Measurements from ENCODE around the gene KRT7.

KRT7 gene

GRCh38 chr12:52216807-52217206 lies 16.2 kb upstream of the KRT7 start:
- H3K4me1 ChIP-seq (ENCODE audit: insufficient read depth, low read length) = no peaks in the 10 kb centered on the region
- peaks cover 0 to 2% of the 10 kb centered on the region in 2 donors for H3K27me3 ChIP-seq (ENCODE audit: control insufficient read depth in 1 of 2, insufficient read depth in 2 of 2, low read length in 2 of 2)
- H3K4me3 ChIP-seq (ENCODE audit: low read depth in 1 of 2, low read length in 2 of 2) = no peak overlapping the region
- H3K27ac ChIP-seq (ENCODE audit: low read depth, low read length) = no peak overlapping the region
- H3K36me3 ChIP-seq (ENCODE audit: insufficient read depth, low read length) = no peaks in the 10 kb centered on the region
- H3K9me3 ChIP-seq (ENCODE audit: low read length) = no peaks in the 10 kb centered on the region
- no peak overlapping the region for H3K9ac ChIP-seq (ENCODE audit: low read length)

GRCh38 chr12:52217223-52217622 lies 15.8 kb upstream of the KRT7 start:
- peaks cover 0 to 6% of the 10 kb centered on the region in 2 donors for H3K27me3 ChIP-seq (ENCODE audit: control insufficient read depth in 1 of 2, insufficient read depth in 2 of 2, low read length in 2 of 2)
- no peaks in the 10 kb centered on the region for H3K36me3 ChIP-seq (ENCODE audit: insufficient read depth, low read length)
- no peaks in the 10 kb centered on the region for H3K9me3 ChIP-seq (ENCODE audit: low read length)
- no peak overlapping the region for H3K4me3 ChIP-seq (ENCODE audit: low read depth in 1 of 2, low read length in 2 of 2)
- no peak overlapping the region for H3K27ac ChIP-seq (ENCODE audit: low read depth, low read length)
- no peak overlapping the region for H3K9ac ChIP-seq (ENCODE audit: low read length)
- no peaks in the 10 kb centered on the region for H3K4me1 ChIP-seq (ENCODE audit: insufficient read depth, low read length)

GRCh38 chr12:52218001-52218400 lies 15.0 kb upstream of the KRT7 start:
- Histone ChIP-seq H3K9me3 (ENCODE audit: low read length) (no peaks in the 10 kb centered on the region), H3K27me3 (ENCODE audit: control insufficient read depth in 1 of 2, insufficient read depth in 2 of 2, low read length in 2 of 2) (peaks cover 0 to 6% of the 10 kb centered on the region in 2 donors), H3K9ac (ENCODE audit: low read length) (no peak overlapping the region), H3K4me3 (ENCODE audit: low read depth in 1 of 2, low read length in 2 of 2) (no peak overlapping the region), H3K27ac (ENCODE audit: low read depth, low read length) (no peak overlapping the region), H3K36me3 (ENCODE audit: insufficient read depth, low read length) (no peaks in the 10 kb centered on the region), H3K4me1 (ENCODE audit: insufficient read depth, low read length) (no peaks in the 10 kb centered on the region)

- no peaks in the 10 kb centered on the region for H3K9me3 ChIP-seq (ENCODE audit: low read length)
- no peaks in the 10 kb centered on the region for H3K4me1 ChIP-seq (ENCODE audit: insufficient read depth, low read length)
- H3K27me3 ChIP-seq (ENCODE audit: control insufficient read depth in 1 of 2, insufficient read depth in 2 of 2, low read length in 2 of 2) = peaks cover 0 to 6% of the 10 kb centered on the region in 2 donors
- H3K9ac ChIP-seq (ENCODE audit: low read length) = no peak overlapping the region
- no peak overlapping the region for H3K4me3 ChIP-seq (ENCODE audit: low read depth in 1 of 2, low read length in 2 of 2)
- H3K36me3 ChIP-seq (ENCODE audit: insufficient read depth, low read length) = no peaks in the 10 kb centered on the region
- H3K27ac ChIP-seq (ENCODE audit: low read depth, low read length) = no peak overlapping the region
These were observed 12.6 kb upstream of the KRT7 start for GRCh38 chr12:52220477-52220876.

- H3K4me3 ChIP-seq (ENCODE audit: low read depth in 1 of 2, low read length in 2 of 2) = no peak overlapping the region
- no peaks in the 10 kb centered on the region for H3K36me3 ChIP-seq (ENCODE audit: insufficient read depth, low read length)
- H3K9ac ChIP-seq (ENCODE audit: low read length) = no peak overlapping the region
- no peak overlapping the region for H3K27ac ChIP-seq (ENCODE audit: low read depth, low read length)
- H3K27me3 ChIP-seq (ENCODE audit: control insufficient read depth in 1 of 2, insufficient read depth in 2 of 2, low read length in 2 of 2) = peaks cover 0 to 6% of the 10 kb centered on the region in 2 donors
- no peaks in the 10 kb centered on the region for H3K9me3 ChIP-seq (ENCODE audit: low read length)
- H3K4me1 ChIP-seq (ENCODE audit: insufficient read depth, low read length) = no peaks in the 10 kb centered on the region
These were observed 11.8 kb upstream of the KRT7 start for GRCh38 chr12:52221070-52221781.

GRCh38 chr12:52221912-52222457 lies 11.1 kb upstream of the KRT7 start:
- H3K4me1 ChIP-seq (ENCODE audit: insufficient read depth, low read length) = no peaks in the 10 kb centered on the region
- H3K36me3 ChIP-seq (ENCODE audit: insufficient read depth, low read length) = no peaks in the 10 kb centered on the region
- H3K9ac ChIP-seq (ENCODE audit: low read length) = no peak overlapping the region
- no peak overlapping the region for H3K4me3 ChIP-seq (ENCODE audit: low read depth in 1 of 2, low read length in 2 of 2)
- no peak overlapping the region for H3K27ac ChIP-seq (ENCODE audit: low read depth, low read length)
- peaks cover 0 to 6% of the 10 kb centered on the region in 2 donors for H3K27me3 ChIP-seq (ENCODE audit: control insufficient read depth in 1 of 2, insufficient read depth in 2 of 2, low read length in 2 of 2)
- no peaks in the 10 kb centered on the region for H3K9me3 ChIP-seq (ENCODE audit: low read length)

- Histone ChIP-seq H3K27me3 (ENCODE audit: control insufficient read depth in 1 of 2, insufficient read depth in 2 of 2, low read length in 2 of 2) (peaks cover 0 to 6% of the 10 kb centered on the region in 2 donors), H3K4me1 (ENCODE audit: insufficient read depth, low read length) (no peaks in the 10 kb centered on the region), H3K4me3 (ENCODE audit: low read depth in 1 of 2, low read length in 2 of 2) (no peak overlapping the region), H3K27ac (ENCODE audit: low read depth, low read length) (no peak overlapping the region), H3K9ac (ENCODE audit: low read length) (no peak overlapping the region), H3K9me3 (ENCODE audit: low read length) (no peaks in the 10 kb centered on the region), H3K36me3 (ENCODE audit: insufficient read depth, low read length) (no peaks in the 10 kb centered on the region)
These were observed 10.4 kb upstream of the KRT7 start for GRCh38 chr12:52222692-52223091.

GRCh38 chr12:52223406-52224039 lies 9.5 kb upstream of the KRT7 start:
- Histone ChIP-seq H3K9ac (ENCODE audit: low read length) (no peak overlapping the region), H3K4me1 (ENCODE audit: insufficient read depth, low read length) (no peaks in the 10 kb centered on the region), H3K9me3 (ENCODE audit: low read length) (no peaks in the 10 kb centered on the region), H3K36me3 (ENCODE audit: insufficient read depth, low read length) (no peaks in the 10 kb centered on the region), H3K27me3 (ENCODE audit: control insufficient read depth in 1 of 2, insufficient read depth in 2 of 2, low read length in 2 of 2) (peaks cover 0 to 6% of the 10 kb centered on the region in 2 donors), H3K27ac (ENCODE audit: low read depth, low read length) (no peak overlapping the region), H3K4me3 (ENCODE audit: low read depth in 1 of 2, low read length in 2 of 2) (no peak overlapping the region)

GRCh38 chr12:52224151-52224550 lies 8.9 kb upstream of the KRT7 start:
- H3K36me3 ChIP-seq (ENCODE audit: insufficient read depth, low read length) = no peaks in the 10 kb centered on the region
- no peaks in the 10 kb centered on the region for H3K9me3 ChIP-seq (ENCODE audit: low read length)
- peaks cover 0 to 6% of the 10 kb centered on the region in 2 donors for H3K27me3 ChIP-seq (ENCODE audit: control insufficient read depth in 1 of 2, insufficient read depth in 2 of 2, low read length in 2 of 2)
- H3K27ac ChIP-seq (ENCODE audit: low read depth, low read length) = no peak overlapping the region
- no peak overlapping the region for H3K4me3 ChIP-seq (ENCODE audit: low read depth in 1 of 2, low read length in 2 of 2)
- H3K9ac ChIP-seq (ENCODE audit: low read length) = no peak overlapping the region
- H3K4me1 ChIP-seq (ENCODE audit: insufficient read depth, low read length) = no peaks in the 10 kb centered on the region

- Histone ChIP-seq H3K9me3 (ENCODE audit: low read length) (no peaks in the 10 kb centered on the region), H3K27ac (ENCODE audit: low read depth, low read length) (no peak overlapping the region), H3K36me3 (ENCODE audit: insufficient read depth, low read length) (no peaks in the 10 kb centered on the region), H3K4me3 (ENCODE audit: low read depth in 1 of 2, low read length in 2 of 2) (no peak overlapping the region), H3K4me1 (ENCODE audit: insufficient read depth, low read length) (no peaks in the 10 kb centered on the region), H3K9ac (ENCODE audit: low read length) (no peak overlapping the region), H3K27me3 (ENCODE audit: control insufficient read depth in 1 of 2, insufficient read depth in 2 of 2, low read length in 2 of 2) (peaks cover 0 to 6% of the 10 kb centered on the region in 2 donors)
These were observed 7.3 kb upstream of the KRT7 start for GRCh38 chr12:52225752-52226151.

GRCh38 chr12:52226446-52226845 lies 6.6 kb upstream of the KRT7 start:
- H3K4me1 ChIP-seq (ENCODE audit: insufficient read depth, low read length) = no peaks in the 10 kb centered on the region
- peaks cover 0 to 6% of the 10 kb centered on the region in 2 donors for H3K27me3 ChIP-seq (ENCODE audit: control insufficient read depth in 1 of 2, insufficient read depth in 2 of 2, low read length in 2 of 2)
- no peak overlapping the region for H3K4me3 ChIP-seq (ENCODE audit: low read depth in 1 of 2, low read length in 2 of 2)
- no peak overlapping the region for H3K27ac ChIP-seq (ENCODE audit: low read depth, low read length)
- no peaks in the 10 kb centered on the region for H3K9me3 ChIP-seq (ENCODE audit: low read length)
- no peak overlapping the region for H3K9ac ChIP-seq (ENCODE audit: low read length)
- H3K36me3 ChIP-seq (ENCODE audit: insufficient read depth, low read length) = no peaks in the 10 kb centered on the region

All from muscle layer of colon (tissue), 2 donors.